GM12878 (cell line): ENCODE results near the gene C1QL4. TPM values are rescaled to one million over a fixed set of nuclear protein-coding genes. Genes with fewer than 3 reads are reported as not detected.
A peak's percentile ranks its signal among the peaks of the same experiment; 100 is the strongest.

Experiments
- DPF2 ChIP-seq: fragments of 450-650 bp; IDR thresholded peaks from 2 replicates; pipeline ENCODE4 v1.6.1; 2017; ENCODE audit warnings: mild to moderate bottlenecking
- RAD21 ChIP-seq: IDR thresholded peaks from 2 replicates; pipeline ENCODE4 v1.6.1; 2011; ENCODE audit warnings: mild to moderate bottlenecking, low read depth, low read length, moderate library complexity; ENCODE audit not compliant: insufficient read depth
- RELA ChIP-seq: fragments of 450-650 bp; IDR thresholded peaks from 2 replicates; pipeline ENCODE4 v1.8.0; 2014; ENCODE audit warnings: borderline replicate concordance; ENCODE audit not compliant: partially characterized antibody
- YY1 ChIP-seq: IDR thresholded peaks from 2 replicates; pipeline ENCODE4 v1.6.1; 2011; ENCODE audit warnings: low read depth, mild to moderate bottlenecking, low read length
- polyA plus RNA-seq, 11 experiments: library from polyadenylated mRNA; depleted of rRNA in 4 of 11; unstranded in 6 of 11; stranded (reverse) in 5 of 11; fragments of >200 nt; fragmentation: Nextera tagmentation in 4 of 11; fragmentation: Illumina TruSeq in 1 of 11; extraction: Ambion mirVana in 4 of 11; extraction: Trizol in 1 of 11; gene quantifications; 1 replicate in 1 of 11; 2 replicates in 10 of 11; pipeline versions ENCODE4 v1.2.1 to v1.2.3, GENCODE V29; 2011 to 2016; ENCODE audit warnings: inconsistent platforms in 2 of 11, missing spikeins in 2 of 11, low read depth in 1 of 11
- total RNA-seq, 4 experiments: library from RNA; depleted of rRNA in 3 of 4; stranded (reverse); fragments of >200 nt in 3 of 4; fragmentation: Illumina TruSeq in 1 of 4; extraction: Trizol in 1 of 4; gene quantifications; 2 replicates each; pipeline versions ENCODE4 v1.2.1 to v1.2.3, GENCODE V29; 2013 to 2021
- TF ChIP-seq, protein P1 (sequence below): fragments of 450-650 bp; IDR thresholded peaks from 2 replicates; pipeline ENCODE4 v1.6.1; 2017; ENCODE audit warnings: mild to moderate bottlenecking, low read depth, inconsistent platforms; ENCODE audit not compliant: poor library complexity, severe bottlenecking
- TF ChIP-seq, protein P2 (sequence below), 3 experiments: IDR thresholded peaks in 2 of 3; conservative IDR thresholded peaks in 1 of 3; 2 replicates each; pipeline ENCODE4 v1.5.1; 2011; ENCODE audit warnings: low read depth in 3 of 3, low read length in 3 of 3, mild to moderate bottlenecking in 3 of 3, control low read depth in 2 of 3, moderate library complexity in 2 of 3, inconsistent platforms in 1 of 3, mixed read lengths in 1 of 3; ENCODE audit not compliant: control insufficient read depth in 2 of 3, insufficient read depth in 1 of 3; ENCODE audit errors: extremely low read depth in 1 of 3

The C1QL4 gene
- total and polyA plus RNA-seq, 10 of the 15 experiments (the other 5 are each of a cell fraction or from before 2014, with no cell fraction given) = 0.05 TPM; not detected in 9

DNA sequence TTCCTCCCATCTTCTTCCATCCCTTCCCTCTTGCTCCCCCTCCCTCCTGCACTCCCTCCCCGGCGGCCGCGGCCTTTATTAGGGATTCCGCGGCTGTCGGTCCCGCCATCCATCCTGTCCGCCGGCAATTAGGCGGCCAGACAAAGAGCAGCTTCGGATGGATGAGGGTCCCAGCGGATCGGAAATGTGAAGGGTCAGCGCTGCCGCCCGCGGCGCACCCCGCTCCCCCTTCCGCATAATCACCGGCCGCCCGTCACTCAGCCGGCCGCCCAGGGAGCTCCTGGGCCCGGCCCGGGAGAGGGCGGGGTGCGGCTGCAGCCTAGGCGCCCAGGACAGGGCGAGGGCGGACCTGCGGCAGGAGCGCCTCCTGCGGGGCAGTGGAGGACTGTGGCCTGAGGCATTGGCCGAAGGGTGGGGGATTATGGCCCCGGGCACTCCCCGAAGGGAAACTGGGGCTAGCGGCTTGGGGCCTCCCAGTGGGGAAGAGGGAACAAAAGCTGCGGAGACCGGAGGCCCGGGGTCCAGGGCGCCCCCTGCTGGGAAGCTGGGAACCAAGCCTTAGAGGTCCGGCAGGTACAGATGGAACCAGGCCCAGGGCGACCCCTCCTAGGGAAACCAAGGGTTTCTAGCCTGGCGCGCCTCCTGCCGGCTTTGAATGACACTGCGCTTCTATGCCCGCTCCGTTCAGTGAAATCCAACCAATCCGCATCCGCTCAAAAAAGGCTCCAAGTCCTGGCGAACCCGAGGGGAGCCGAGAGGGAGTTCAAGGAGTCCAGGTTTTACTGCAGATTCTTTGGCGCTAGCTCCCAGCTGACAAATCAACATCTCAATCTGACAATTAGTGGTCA is 5.3 kb upstream of the C1QL4 start (continued):
- TF ChIP-seq, protein P1, sequence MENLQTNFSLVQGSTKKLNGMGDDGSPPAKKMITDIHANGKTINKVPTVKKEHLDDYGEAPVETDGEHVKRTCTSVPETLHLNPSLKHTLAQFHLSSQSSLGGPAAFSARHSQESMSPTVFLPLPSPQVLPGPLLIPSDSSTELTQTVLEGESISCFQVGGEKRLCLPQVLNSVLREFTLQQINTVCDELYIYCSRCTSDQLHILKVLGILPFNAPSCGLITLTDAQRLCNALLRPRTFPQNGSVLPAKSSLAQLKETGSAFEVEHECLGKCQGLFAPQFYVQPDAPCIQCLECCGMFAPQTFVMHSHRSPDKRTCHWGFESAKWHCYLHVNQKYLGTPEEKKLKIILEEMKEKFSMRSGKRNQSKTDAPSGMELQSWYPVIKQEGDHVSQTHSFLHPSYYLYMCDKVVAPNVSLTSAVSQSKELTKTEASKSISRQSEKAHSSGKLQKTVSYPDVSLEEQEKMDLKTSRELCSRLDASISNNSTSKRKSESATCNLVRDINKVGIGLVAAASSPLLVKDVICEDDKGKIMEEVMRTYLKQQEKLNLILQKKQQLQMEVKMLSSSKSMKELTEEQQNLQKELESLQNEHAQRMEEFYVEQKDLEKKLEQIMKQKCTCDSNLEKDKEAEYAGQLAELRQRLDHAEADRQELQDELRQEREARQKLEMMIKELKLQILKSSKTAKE = peak; percentile 33
- no peak for TF ChIP-seq RELA
- TF ChIP-seq, protein P2, sequence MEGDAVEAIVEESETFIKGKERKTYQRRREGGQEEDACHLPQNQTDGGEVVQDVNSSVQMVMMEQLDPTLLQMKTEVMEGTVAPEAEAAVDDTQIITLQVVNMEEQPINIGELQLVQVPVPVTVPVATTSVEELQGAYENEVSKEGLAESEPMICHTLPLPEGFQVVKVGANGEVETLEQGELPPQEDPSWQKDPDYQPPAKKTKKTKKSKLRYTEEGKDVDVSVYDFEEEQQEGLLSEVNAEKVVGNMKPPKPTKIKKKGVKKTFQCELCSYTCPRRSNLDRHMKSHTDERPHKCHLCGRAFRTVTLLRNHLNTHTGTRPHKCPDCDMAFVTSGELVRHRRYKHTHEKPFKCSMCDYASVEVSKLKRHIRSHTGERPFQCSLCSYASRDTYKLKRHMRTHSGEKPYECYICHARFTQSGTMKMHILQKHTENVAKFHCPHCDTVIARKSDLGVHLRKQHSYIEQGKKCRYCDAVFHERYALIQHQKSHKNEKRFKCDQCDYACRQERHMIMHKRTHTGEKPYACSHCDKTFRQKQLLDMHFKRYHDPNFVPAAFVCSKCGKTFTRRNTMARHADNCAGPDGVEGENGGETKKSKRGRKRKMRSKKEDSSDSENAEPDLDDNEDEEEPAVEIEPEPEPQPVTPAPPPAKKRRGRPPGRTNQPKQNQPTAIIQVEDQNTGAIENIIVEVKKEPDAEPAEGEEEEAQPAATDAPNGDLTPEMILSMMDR (IDR thresholded peaks at IDR 0.05 in 2 of 3, conservative IDR thresholded peaks at IDR 0.05 in 1 of 3; ENCODE audit: control insufficient read depth in 2 of 3, extremely low read depth in 1 of 3, insufficient read depth in 1 of 3, low read depth in 3 of 3, low read length in 3 of 3) = peak; percentile 72 to 91 (median 91)
- 0 out of 2 replicates have a peak, but pooled peaks have one; percentile 12 for TF ChIP-seq DPF2
- TF ChIP-seq YY1 = peak; percentile 47; the same call in 1 of the 2 replicates
- TF ChIP-seq RAD21 = peak; percentile 44; the same call in 1 of the 2 replicates
